ENCODE data around the gene GNL1.

GRCh38 chr6:30601815-30602641, 45.7 kb upstream of the GNL1 start:
- no peak for TF ChIP-seq CTCF (IDR thresholded peaks at IDR 0.05)
- no peak for TF ChIP-seq EZH2 (IDR thresholded peaks at IDR 0.05; ENCODE audit: borderline replicate concordance, insufficient read depth, low read depth, low read length, poor library complexity, severe bottlenecking)

Measured in B cell (primary cell).